Measurements from ENCODE around the gene ACIN1. TPM values are rescaled to one million over a fixed set of nuclear protein-coding genes. Genes with fewer than 3 reads are reported as not detected.

ACIN1 gene
- total and polyA plus RNA-seq, 9 of the 15 experiments (the other 6 are each of a cell fraction or from before 2014, with no cell fraction given): 5.0 to 196 (median 129) TPM

DNA sequence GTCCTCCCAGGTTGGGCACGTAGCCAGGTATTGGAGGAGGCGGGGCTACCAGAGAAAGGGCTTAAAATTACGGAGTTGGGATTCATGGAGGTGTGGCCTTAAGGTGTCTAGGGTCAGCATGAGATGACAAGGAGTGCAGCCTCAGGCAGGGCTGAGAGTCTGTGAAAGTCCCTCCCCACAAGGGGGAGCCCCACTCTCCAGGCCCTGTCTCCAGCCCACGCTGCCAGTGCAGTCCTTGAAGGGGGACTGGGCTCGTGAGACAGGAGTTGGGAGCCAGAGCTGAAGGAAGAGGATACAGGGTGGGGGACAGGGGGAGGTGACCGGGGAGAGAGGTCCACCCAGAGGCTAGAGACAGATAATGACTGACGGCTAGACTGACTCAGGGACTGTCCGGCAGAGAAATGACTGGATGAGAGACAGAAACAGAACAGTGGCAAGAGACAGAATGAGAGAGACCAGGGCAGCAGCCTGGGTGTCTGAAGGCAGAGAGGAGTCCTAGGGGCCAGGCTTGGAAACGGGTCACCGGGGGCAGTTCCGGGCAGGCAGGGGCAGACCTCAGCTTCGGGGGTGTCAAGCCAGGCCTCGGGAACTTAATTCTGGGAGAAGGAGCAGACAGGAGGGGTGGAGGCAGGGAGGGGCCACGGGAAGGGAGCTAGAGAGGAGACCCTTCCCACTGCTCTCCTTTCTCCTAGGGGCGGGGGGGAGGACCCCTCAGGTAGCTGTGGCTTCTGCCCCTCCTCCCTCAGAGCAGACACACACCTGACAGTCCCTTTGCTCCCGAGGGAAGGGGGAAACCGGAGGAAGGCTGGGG, 38.6 kb downstream of the ACIN1 start (continued):
- TF ChIP-seq, protein P1, sequence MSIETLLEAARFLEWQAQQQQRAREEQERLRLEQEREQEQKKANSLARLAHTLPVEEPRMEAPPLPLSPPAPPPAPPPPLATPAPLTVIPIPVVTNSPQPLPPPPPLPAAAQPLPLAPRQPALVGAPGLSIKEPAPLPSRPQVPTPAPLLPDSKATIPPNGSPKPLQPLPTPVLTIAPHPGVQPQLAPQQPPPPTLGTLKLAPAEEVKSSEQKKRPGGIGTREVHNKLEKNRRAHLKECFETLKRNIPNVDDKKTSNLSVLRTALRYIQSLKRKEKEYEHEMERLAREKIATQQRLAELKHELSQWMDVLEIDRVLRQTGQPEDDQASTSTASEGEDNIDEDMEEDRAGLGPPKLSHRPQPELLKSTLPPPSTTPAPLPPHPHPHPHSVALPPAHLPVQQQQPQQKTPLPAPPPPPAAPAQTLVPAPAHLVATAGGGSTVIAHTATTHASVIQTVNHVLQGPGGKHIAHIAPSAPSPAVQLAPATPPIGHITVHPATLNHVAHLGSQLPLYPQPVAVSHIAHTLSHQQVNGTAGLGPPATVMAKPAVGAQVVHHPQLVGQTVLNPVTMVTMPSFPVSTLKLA (conservative IDR thresholded peaks at IDR 0.05): peak; percentile 36 to 68; a peak in 3 of 4 replicates
- TF ChIP-seq ARID1B (IDR thresholded peaks at IDR 0.05) (peak; percentile 41), NEUROD1 (IDR thresholded peaks at IDR 0.05; ENCODE audit: borderline replicate concordance, low read depth, low read length, partially characterized antibody) (peak; percentile 36), YY1 (IDR thresholded peaks at IDR 0.05; ENCODE audit: borderline replicate concordance in 1 of 3, control insufficient read depth in 1 of 3, extremely low read depth in 1 of 3, insufficient read depth in 3 of 3, insufficient read length in 1 of 3, insufficient replicate concordance in 2 of 3, low read depth in 1 of 3, low read length in 2 of 3) (peak in 2 of 3 experiments; percentile 23 to 40), ZNF785 (CRISPR knock-in tag; IDR thresholded peaks at IDR 0.05) (no peak), HES1 (IDR thresholded peaks at IDR 0.05; ENCODE audit: low read depth) (no peak), HNRNPL (IDR thresholded peaks at IDR 0.05; ENCODE audit: low read depth, low read length) (no peak), ZNF24 (IDR thresholded peaks at IDR 0.05) (peak; percentile 10; the same call in 1 of the 2 replicates), SMC3 (conservative IDR thresholded peaks at IDR 0.05; ENCODE audit: insufficient read depth, low read depth, low read length) (peak; percentile 83), CC2D1A (IDR thresholded peaks at IDR 0.05) (no peak), KDM1A (IDR thresholded peaks at IDR 0.05) (0 out of 4 replicates have a peak, but pooled peaks of 1 of the 2 experiments have one; percentile 33), NR1H2 (CRISPR knock-in tag; IDR thresholded peaks at IDR 0.05) (no peak), HMG20B (CRISPR knock-in tag; IDR thresholded peaks at IDR 0.05) (no peak), SUPT5H (IDR thresholded peaks at IDR 0.05) (peak; percentile 41; the same call in 1 of the 2 replicates), CEBPB (tag; IDR thresholded peaks at IDR 0.05) (no peak), NRF1 (conservative IDR thresholded peaks at IDR 0.05 in 1 of 2, IDR thresholded peaks at IDR 0.05 in 1 of 2) (peak; percentile 19 to 44; a peak in 3 of 4 replicates), SP1 (CRISPR knock-in tag; IDR thresholded peaks at IDR 0.05) (no peak), TGIF2 (CRISPR knock-in tag; IDR thresholded peaks at IDR 0.05) (no peak), SMARCA5 (IDR thresholded peaks at IDR 0.05) (0 out of 2 replicates have a peak, but pooled peaks have one; percentile 54)
- TF ChIP-seq, protein P2, sequence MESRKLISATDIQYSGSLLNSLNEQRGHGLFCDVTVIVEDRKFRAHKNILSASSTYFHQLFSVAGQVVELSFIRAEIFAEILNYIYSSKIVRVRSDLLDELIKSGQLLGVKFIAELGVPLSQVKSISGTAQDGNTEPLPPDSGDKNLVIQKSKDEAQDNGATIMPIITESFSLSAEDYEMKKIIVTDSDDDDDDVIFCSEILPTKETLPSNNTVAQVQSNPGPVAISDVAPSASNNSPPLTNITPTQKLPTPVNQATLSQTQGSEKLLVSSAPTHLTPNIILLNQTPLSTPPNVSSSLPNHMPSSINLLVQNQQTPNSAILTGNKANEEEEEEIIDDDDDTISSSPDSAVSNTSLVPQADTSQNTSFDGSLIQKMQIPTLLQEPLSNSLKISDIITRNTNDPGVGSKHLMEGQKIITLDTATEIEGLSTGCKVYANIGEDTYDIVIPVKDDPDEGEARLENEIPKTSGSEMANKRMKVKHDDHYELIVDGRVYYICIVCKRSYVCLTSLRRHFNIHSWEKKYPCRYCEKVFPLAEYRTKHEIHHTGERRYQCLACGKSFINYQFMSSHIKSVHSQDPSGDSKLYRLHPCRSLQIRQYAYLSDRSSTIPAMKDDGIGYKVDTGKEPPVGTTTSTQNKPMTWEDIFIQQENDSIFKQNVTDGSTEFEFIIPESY (CRISPR knock-in tag; IDR thresholded peaks at IDR 0.05): 0 out of 2 replicates have a peak, but pooled peaks have one; percentile 17
- TF ChIP-seq, protein P3, sequence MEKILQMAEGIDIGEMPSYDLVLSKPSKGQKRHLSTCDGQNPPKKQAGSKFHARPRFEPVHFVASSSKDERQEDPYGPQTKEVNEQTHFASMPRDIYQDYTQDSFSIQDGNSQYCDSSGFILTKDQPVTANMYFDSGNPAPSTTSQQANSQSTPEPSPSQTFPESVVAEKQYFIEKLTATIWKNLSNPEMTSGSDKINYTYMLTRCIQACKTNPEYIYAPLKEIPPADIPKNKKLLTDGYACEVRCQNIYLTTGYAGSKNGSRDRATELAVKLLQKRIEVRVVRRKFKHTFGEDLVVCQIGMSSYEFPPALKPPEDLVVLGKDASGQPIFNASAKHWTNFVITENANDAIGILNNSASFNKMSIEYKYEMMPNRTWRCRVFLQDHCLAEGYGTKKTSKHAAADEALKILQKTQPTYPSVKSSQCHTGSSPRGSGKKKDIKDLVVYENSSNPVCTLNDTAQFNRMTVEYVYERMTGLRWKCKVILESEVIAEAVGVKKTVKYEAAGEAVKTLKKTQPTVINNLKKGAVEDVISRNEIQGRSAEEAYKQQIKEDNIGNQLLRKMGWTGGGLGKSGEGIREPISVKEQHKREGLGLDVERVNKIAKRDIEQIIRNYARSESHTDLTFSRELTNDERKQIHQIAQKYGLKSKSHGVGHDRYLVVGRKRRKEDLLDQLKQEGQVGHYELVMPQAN (IDR thresholded peaks at IDR 0.05; ENCODE audit: borderline replicate concordance): peak; percentile 68

Data from K562 (cell line).